Measurements from ENCODE around the gene ACTN4. TPM values are rescaled to one million over a fixed set of nuclear protein-coding genes. Genes with fewer than 3 reads are reported as not detected.
A peak's percentile ranks its signal among the peaks of the same experiment; 100 is the strongest.

Gene ACTN4
- total RNA-seq, 1 experiment from 2014 or later = 506 TPM

DNA sequence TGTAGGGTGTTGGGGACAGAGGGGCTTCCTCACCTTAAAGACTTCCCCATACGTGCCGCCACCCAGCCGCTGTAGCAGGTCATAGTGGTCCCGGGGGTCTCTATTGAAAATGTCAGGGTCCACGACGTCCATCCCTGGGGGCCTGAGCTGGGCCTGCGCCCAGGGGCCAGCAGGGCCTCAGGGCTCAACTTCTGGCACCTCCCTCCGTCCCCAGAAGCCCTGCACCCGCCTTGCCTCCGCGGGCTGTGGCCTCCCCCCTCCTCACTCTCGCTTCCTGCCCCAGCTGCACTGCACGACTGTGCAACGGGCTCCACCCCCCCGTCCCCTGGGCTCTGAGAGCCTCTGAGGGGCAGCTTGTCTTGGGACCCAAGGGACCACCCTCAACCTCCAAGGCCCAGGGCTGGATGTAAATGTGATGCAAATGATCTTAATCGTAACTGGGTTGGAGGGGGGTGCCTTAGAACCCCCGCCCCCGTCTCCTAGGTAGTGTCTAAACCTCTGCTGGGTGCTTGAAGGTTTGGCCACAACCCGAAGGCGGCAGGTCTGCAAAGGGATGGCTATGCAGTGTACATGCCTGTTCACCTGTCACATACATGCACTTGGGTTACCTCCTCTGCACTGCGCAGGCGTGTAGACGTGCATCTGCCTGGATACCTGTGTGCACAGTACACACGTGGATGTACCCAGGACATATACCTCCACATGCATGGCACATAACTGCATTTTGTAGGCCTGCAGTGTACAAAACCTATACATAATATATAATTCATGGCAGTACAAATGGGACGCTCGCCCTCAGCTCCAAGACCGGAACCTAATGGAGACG lies 29.5 kb upstream of the ACTN4 start, which contains the start of gene MAP4K1:
Gene MAP4K1 (minus strand): TSS at position 190 of the 826 bp plus-strand sequence. CDS start 58 bp downstream, at position 132.
- CTCF ChIA-PET = interaction anchor here (0.6 to 2.4 kb wide), 19 partner anchors 17 to 358 kb away, joined by 3 to 32 read pairs (median 5); partner anchors contain the start of genes ACTN4, FAM98C, MRPS12 and SARS2
- POLR2A ChIA-PET = interaction anchor here (0.5 to 2.6 kb wide), 8 partner anchors 17 to 385 kb away, joined by 3 to 28 read pairs (median 4); partner anchors contain the start of gene ACTN4
- Mint-ChIP-seq H3K27ac (peak within 1 kb of the TSS; percentile 99), H3K9me3 (no peaks in the 10 kb centered on the region), H3K4me3 (peak within 1 kb of the TSS; percentile 100), H3K27me3 (ENCODE audit: low read depth) (no peaks in the 10 kb centered on the region; the same call in 1 of the 2 replicates), H3K36me3 (peaks cover 29% of the 10 kb centered on the region), H3K4me1 (peaks cover 42% of the 10 kb centered on the region)
- ATAC-seq (peak; percentile 8), DNase-seq (ENCODE audit: low spot score) (peak; percentile 26)
- TF ChIP-seq RELA (CRISPR knock-in tag; IDR thresholded peaks at IDR 0.05; ENCODE audit: borderline replicate concordance) (no peak), ATF1 (CRISPR knock-in tag; IDR thresholded peaks at IDR 0.05) (no peak), NFE2L1 (CRISPR knock-in tag; IDR thresholded peaks at IDR 0.05) (no peak), CREM (CRISPR knock-in tag; IDR thresholded peaks at IDR 0.05) (0 out of 2 replicates have a peak, but pooled peaks have one; percentile 10)

DNA sequence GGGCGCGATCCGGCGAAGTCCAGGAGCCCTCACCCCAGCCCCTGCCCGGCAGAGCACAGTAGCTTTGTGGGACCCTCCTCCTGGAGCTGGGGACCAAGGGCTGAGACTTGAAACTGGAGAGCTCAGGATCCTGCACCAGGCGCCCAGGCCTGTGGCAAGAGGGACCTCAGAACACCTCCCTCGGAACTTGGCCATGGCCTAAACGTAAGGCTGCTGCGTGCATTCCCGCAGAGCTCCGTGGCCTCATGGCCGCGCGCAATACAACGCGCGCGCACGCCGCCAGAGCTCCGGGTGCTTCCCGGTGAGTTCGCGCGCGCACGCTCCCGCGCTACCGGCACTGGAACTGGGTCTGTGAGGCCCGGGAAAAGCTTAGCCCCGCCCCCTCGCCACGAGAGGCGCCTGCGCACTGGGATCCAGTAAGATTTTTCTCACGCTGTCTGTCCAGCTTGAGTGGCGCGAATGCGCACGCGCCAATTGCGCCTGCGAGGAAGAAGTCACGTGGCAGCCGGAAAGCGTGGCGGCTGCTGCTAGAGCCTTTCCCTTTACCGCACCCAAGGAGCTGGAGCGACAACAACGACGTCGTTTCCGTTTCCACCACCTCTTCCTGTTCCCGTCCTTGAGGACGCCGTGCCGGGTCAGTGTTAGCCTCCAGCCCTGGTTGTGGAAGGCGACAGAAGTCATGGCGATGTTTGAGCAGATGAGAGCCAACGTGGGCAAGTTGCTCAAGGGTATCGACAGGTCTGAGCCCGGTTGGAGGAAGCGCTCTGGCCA lies 28.7 kb upstream of the ACTN4 start, which contains the start of gene EIF3K:
Gene EIF3K (plus strand): TSS at position 599 of the 771 bp plus-strand sequence. CDS start 81 bp downstream, at position 680.
- ChIA-PET POLR2A (interaction anchor here (0.5 to 2.6 kb wide), 11 partner anchors 16 to 386 kb away, joined by 3 to 28 read pairs (median 4); partner anchors contain the start of gene ACTN4), CTCF (interaction anchor here (0.6 to 2.4 kb wide), 20 partner anchors 16 to 357 kb away, joined by 3 to 32 read pairs (median 5); partner anchors contain the start of genes ACTN4, FAM98C, GGN and MRPS12)
- ATAC-seq (peak; percentile 85), DNase-seq (ENCODE audit: low spot score) (peak; percentile 99)
- Mint-ChIP-seq H3K27me3 (ENCODE audit: low read depth) (no peaks in the 10 kb centered on the region; the same call in 1 of the 2 replicates), H3K36me3 (peaks cover 32% of the 10 kb centered on the region), H3K4me3 (peak within 1 kb of the TSS; percentile 100), H3K4me1 (peaks cover 45% of the 10 kb centered on the region), H3K27ac (peak within 1 kb of the TSS; percentile 99), H3K9me3 (no peaks in the 10 kb centered on the region)
- TF ChIP-seq, protein P1, sequence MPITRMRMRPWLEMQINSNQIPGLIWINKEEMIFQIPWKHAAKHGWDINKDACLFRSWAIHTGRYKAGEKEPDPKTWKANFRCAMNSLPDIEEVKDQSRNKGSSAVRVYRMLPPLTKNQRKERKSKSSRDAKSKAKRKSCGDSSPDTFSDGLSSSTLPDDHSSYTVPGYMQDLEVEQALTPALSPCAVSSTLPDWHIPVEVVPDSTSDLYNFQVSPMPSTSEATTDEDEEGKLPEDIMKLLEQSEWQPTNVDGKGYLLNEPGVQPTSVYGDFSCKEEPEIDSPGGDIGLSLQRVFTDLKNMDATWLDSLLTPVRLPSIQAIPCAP (CRISPR knock-in tag; IDR thresholded peaks at IDR 0.05) = peak; percentile 80
- TF ChIP-seq, protein P2, sequence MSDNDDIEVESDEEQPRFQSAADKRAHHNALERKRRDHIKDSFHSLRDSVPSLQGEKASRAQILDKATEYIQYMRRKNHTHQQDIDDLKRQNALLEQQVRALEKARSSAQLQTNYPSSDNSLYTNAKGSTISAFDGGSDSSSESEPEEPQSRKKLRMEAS (CRISPR knock-in tag; IDR thresholded peaks at IDR 0.05) = peak; percentile 90
- no peak for TF ChIP-seq PRRX2 (CRISPR knock-in tag; IDR thresholded peaks at IDR 0.05)
- TF ChIP-seq ZBTB21 (CRISPR knock-in tag; IDR thresholded peaks at IDR 0.05; ENCODE audit: borderline replicate concordance) = 0 out of 2 replicates have a peak, but pooled peaks have one; percentile 65
- no peak for TF ChIP-seq ZNF416 (CRISPR knock-in tag; IDR thresholded peaks at IDR 0.05)
- TF ChIP-seq, protein P3, sequence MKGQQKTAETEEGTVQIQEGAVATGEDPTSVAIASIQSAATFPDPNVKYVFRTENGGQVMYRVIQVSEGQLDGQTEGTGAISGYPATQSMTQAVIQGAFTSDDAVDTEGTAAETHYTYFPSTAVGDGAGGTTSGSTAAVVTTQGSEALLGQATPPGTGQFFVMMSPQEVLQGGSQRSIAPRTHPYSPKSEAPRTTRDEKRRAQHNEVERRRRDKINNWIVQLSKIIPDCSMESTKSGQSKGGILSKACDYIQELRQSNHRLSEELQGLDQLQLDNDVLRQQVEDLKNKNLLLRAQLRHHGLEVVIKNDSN (CRISPR knock-in tag; IDR thresholded peaks at IDR 0.05) = peak; percentile 99
- TF ChIP-seq FOXK1 (CRISPR knock-in tag; IDR thresholded peaks at IDR 0.05) = peak; percentile 99
- TF ChIP-seq, protein P4, sequence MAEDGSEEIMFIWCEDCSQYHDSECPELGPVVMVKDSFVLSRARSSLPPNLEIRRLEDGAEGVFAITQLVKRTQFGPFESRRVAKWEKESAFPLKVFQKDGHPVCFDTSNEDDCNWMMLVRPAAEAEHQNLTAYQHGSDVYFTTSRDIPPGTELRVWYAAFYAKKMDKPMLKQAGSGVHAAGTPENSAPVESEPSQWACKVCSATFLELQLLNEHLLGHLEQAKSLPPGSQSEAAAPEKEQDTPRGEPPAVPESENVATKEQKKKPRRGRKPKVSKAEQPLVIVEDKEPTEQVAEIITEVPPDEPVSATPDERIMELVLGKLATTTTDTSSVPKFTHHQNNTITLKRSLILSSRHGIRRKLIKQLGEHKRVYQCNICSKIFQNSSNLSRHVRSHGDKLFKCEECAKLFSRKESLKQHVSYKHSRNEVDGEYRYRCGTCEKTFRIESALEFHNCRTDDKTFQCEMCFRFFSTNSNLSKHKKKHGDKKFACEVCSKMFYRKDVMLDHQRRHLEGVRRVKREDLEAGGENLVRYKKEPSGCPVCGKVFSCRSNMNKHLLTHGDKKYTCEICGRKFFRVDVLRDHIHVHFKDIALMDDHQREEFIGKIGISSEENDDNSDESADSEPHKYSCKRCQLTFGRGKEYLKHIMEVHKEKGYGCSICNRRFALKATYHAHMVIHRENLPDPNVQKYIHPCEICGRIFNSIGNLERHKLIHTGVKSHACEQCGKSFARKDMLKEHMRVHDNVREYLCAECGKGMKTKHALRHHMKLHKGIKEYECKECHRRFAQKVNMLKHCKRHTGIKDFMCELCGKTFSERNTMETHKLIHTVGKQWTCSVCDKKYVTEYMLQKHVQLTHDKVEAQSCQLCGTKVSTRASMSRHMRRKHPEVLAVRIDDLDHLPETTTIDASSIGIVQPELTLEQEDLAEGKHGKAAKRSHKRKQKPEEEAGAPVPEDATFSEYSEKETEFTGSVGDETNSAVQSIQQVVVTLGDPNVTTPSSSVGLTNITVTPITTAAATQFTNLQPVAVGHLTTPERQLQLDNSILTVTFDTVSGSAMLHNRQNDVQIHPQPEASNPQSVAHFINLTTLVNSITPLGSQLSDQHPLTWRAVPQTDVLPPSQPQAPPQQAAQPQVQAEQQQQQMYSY (CRISPR knock-in tag; IDR thresholded peaks at IDR 0.05) = 0 out of 2 replicates have a peak, but pooled peaks have one; percentile 23
- TF ChIP-seq ZNF232 (CRISPR knock-in tag; IDR thresholded peaks at IDR 0.05) = 0 out of 2 replicates have a peak, but pooled peaks have one; percentile 68
- no peak for TF ChIP-seq ZNF423 (CRISPR knock-in tag; IDR thresholded peaks at IDR 0.05)
- TF ChIP-seq CBFB (CRISPR knock-in tag; IDR thresholded peaks at IDR 0.05; ENCODE audit: low read depth) = peak; percentile 77; the same call in 1 of the 2 replicates
- peak; percentile 60; the same call in 1 of the 2 replicates for TF ChIP-seq TEAD4 (CRISPR knock-in tag; IDR thresholded peaks at IDR 0.05)
- TF ChIP-seq, protein P5, sequence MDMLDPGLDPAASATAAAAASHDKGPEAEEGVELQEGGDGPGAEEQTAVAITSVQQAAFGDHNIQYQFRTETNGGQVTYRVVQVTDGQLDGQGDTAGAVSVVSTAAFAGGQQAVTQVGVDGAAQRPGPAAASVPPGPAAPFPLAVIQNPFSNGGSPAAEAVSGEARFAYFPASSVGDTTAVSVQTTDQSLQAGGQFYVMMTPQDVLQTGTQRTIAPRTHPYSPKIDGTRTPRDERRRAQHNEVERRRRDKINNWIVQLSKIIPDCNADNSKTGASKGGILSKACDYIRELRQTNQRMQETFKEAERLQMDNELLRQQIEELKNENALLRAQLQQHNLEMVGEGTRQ (CRISPR knock-in tag; IDR thresholded peaks at IDR 0.05) = peak; percentile 99
- TF ChIP-seq, protein P6, sequence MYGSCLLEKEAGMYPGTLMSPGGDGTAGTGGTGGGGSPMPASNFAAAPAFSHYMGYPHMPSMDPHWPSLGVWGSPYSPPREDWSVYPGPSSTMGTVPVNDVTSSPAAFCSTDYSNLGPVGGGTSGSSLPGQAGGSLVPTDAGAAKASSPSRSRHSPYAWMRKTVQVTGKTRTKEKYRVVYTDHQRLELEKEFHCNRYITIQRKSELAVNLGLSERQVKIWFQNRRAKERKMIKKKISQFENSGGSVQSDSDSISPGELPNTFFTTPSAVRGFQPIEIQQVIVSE (CRISPR knock-in tag; IDR thresholded peaks at IDR 0.05; ENCODE audit: borderline replicate concordance) = no peak
- peak; percentile 85 for TF ChIP-seq ETV6 (CRISPR knock-in tag; IDR thresholded peaks at IDR 0.05)
- TF ChIP-seq CREM (CRISPR knock-in tag; IDR thresholded peaks at IDR 0.05) = peak; percentile 90; the same call in 1 of the 2 replicates
- TF ChIP-seq TEAD1 (CRISPR knock-in tag; IDR thresholded peaks at IDR 0.05) = peak; percentile 81
- TF ChIP-seq JUN (CRISPR knock-in tag; IDR thresholded peaks at IDR 0.05) = peak; percentile 85
